IPS-15b (cell line): ENCODE data around the gene COL4A1.

Experiments used
- H3K27me3 ChIP-seq: one replicate; pipeline ENCODE4 v1.6.1; 2013; ENCODE audit warnings: low read length; ENCODE audit not compliant: control insufficient read depth, insufficient read depth
- H3K36me3 ChIP-seq: one replicate; pipeline ENCODE4 v1.6.1; 2013; ENCODE audit warnings: low read length; ENCODE audit not compliant: control insufficient read depth, insufficient read depth
- H3K4me1 ChIP-seq: one replicate; pipeline ENCODE4 v1.6.1; 2013; ENCODE audit warnings: mild to moderate bottlenecking, low read length; ENCODE audit not compliant: control insufficient read depth, insufficient read depth
- H3K4me3 ChIP-seq: one replicate; pipeline ENCODE4 v1.5.1; 2013; ENCODE audit warnings: low read depth, low read length
- H3K9ac ChIP-seq: one replicate; pipeline ENCODE4 v1.6.1; 2013; ENCODE audit warnings: low read depth, mild to moderate bottlenecking, low read length
- H3K9me3 ChIP-seq: one replicate; pipeline ENCODE4 v1.6.1; 2013; ENCODE audit warnings: mild to moderate bottlenecking, low read length; ENCODE audit not compliant: control insufficient read depth, insufficient read depth

COL4A1 gene

GRCh38 chr13:110293037-110293436 lies 13.9 kb downstream of the COL4A1 start:
- Histone ChIP-seq H3K9ac (no peak overlapping the region), H3K4me3 (no peak overlapping the region), H3K9me3 (no peaks in the 10 kb centered on the region), H3K36me3 (no peaks in the 10 kb centered on the region), H3K4me1 (no peaks in the 10 kb centered on the region), H3K27me3 (no peaks in the 10 kb centered on the region)

- Histone ChIP-seq H3K27me3 (no peaks in the 10 kb centered on the region), H3K4me3 (no peak overlapping the region), H3K4me1 (no peaks in the 10 kb centered on the region), H3K36me3 (no peaks in the 10 kb centered on the region), H3K9me3 (no peaks in the 10 kb centered on the region), H3K9ac (no peak overlapping the region)
Measured at GRCh38 chr13:110291286-110291685, 15.7 kb downstream of the COL4A1 start.

- Histone ChIP-seq H3K4me1 (no peaks in the 10 kb centered on the region), H3K36me3 (no peaks in the 10 kb centered on the region), H3K9me3 (no peaks in the 10 kb centered on the region), H3K27me3 (no peaks in the 10 kb centered on the region), H3K9ac (no peak overlapping the region), H3K4me3 (no peak overlapping the region)
Measured at GRCh38 chr13:110290826-110291225, 16.1 kb downstream of the COL4A1 start.

GRCh38 chr13:110290153-110290552 lies 16.8 kb downstream of the COL4A1 start:
- Histone ChIP-seq H3K27me3 (no peaks in the 10 kb centered on the region), H3K4me3 (no peak overlapping the region), H3K9ac (no peak overlapping the region), H3K9me3 (no peaks in the 10 kb centered on the region), H3K36me3 (no peaks in the 10 kb centered on the region), H3K4me1 (no peaks in the 10 kb centered on the region)

DNA sequence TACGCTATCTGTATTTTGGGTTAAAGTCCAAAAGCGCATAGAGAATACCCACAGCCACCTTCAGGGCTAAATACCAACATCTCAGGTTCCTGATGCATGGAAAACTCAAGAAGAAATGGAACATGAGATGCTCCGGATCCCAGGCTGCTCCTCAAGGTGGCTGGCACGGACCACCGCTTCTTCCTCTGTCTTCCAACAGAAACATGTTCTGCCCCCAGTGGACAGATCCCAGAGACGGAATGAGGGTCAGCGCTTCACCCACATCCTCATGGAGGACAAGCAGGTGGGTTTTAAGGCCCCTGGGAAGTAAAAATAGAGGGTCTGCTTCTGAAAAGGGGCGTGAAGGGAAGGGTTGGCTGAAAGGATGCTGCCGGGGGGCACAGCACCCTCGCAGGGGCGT lies 17.3 kb downstream of the COL4A1 start:
- Histone ChIP-seq H3K9me3 (no peaks in the 10 kb centered on the region), H3K36me3 (no peaks in the 10 kb centered on the region), H3K9ac (no peak overlapping the region)

GRCh38 chr13:110289174-110289573 lies 17.8 kb downstream of the COL4A1 start:
- no peaks in the 10 kb centered on the region for H3K4me1 ChIP-seq
- H3K9ac ChIP-seq, result no peak overlapping the region
- H3K27me3 ChIP-seq, result no peaks in the 10 kb centered on the region
- no peaks in the 10 kb centered on the region for H3K9me3 ChIP-seq
- H3K4me3 ChIP-seq, result no peak overlapping the region
- no peaks in the 10 kb centered on the region for H3K36me3 ChIP-seq

More for the DNA sequence above, 17.3 kb downstream of the COL4A1 start:
- Histone ChIP-seq H3K4me3 (no peak overlapping the region), H3K27me3 (no peaks in the 10 kb centered on the region), H3K4me1 (no peaks in the 10 kb centered on the region)

DNA sequence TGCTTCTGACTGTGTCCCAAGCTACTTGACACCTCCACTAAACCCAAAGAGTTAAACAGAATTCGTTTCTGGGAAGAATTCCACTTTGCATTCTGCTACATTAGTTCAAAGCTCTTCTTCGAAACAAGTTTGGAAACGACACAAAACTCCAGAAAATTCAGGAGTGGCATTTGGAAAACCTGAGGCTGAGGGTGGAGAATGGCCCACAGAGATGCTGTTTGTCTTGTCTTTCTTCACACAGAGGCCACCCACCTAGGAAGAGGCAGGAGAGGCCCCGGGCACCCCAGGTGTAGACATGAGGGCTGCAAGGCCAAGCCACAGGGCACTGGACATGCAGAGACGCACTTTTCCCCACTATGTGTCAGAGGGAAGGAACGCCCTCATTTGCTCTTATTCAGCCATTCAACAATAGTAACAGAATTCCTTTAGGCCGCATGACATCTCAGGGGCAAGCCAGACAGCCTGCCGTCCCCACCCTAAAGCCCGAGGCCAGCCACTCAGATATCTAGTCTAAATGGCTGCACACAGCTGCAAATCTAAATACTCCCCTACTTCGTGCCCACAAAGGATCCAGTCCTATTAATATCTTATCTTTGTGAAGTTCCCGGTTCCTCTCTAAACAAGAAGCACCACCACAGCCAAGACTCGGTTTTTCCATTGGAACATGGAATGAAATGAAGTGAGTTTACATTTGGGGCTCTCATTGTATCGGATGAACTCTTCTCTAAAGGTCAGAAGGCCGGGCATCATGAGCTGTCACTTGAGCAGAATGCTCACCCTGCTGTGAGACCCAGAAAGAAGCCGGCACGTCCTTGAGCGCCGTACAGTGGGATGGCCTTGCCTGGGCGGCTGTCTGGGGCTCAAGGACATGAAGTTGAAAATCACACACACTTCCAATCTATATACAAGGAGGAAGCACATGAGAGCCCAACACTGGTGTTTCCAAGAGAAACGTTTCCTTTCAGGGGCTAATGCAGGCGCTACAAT lies 19.8 kb downstream of the COL4A1 start:
- Histone ChIP-seq H3K36me3 (no peaks in the 10 kb centered on the region), H3K9ac (no peak overlapping the region), H3K4me3 (no peak overlapping the region), H3K27me3 (no peaks in the 10 kb centered on the region), H3K4me1 (no peaks in the 10 kb centered on the region), H3K9me3 (no peaks in the 10 kb centered on the region)

GRCh38 chr13:110285991-110286832 lies 20.7 kb downstream of the COL4A1 start:
- H3K27me3 ChIP-seq, result no peaks in the 10 kb centered on the region
- no peaks in the 10 kb centered on the region for H3K36me3 ChIP-seq
- no peaks in the 10 kb centered on the region for H3K9me3 ChIP-seq
- no peak overlapping the region for H3K4me3 ChIP-seq
- no peak overlapping the region for H3K9ac ChIP-seq
- no peaks in the 10 kb centered on the region for H3K4me1 ChIP-seq

DNA sequence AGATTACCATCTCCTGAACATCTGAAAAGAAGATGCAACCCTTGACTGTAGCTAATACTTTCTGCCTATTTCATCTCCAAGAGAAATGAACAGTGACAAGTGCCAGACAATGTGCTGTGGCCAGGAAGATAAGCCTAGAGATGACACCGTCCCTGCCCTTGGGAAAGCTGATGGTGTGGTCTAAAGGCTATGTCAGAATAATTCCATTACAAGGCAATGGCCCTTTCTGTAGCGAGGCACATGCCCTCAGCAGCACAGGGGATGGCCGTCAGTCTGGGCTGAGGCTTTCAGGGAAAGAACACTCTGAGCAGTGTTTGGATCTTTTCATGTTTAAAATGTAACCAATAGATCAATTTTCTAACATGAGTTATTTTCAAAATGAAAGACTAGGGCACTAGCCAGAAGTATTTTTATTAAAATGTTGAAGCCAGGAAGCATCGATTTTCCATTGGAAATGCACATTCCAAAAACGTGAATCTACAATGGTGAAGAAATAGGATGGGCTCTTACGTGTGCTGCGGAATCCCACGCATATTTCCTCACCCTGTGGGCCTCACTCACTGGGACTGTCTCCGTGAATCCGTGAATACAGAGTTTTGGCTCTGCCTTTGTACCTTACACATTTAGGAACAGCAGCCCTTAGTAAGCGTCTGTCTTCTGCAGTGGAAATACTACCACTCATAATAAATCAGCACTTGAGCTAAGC lies 22.0 kb downstream of the COL4A1 start:
- Histone ChIP-seq H3K9me3 (no peaks in the 10 kb centered on the region), H3K4me1 (no peaks in the 10 kb centered on the region), H3K36me3 (no peaks in the 10 kb centered on the region), H3K4me3 (no peak overlapping the region), H3K27me3 (no peaks in the 10 kb centered on the region), H3K9ac (no peak overlapping the region)

DNA sequence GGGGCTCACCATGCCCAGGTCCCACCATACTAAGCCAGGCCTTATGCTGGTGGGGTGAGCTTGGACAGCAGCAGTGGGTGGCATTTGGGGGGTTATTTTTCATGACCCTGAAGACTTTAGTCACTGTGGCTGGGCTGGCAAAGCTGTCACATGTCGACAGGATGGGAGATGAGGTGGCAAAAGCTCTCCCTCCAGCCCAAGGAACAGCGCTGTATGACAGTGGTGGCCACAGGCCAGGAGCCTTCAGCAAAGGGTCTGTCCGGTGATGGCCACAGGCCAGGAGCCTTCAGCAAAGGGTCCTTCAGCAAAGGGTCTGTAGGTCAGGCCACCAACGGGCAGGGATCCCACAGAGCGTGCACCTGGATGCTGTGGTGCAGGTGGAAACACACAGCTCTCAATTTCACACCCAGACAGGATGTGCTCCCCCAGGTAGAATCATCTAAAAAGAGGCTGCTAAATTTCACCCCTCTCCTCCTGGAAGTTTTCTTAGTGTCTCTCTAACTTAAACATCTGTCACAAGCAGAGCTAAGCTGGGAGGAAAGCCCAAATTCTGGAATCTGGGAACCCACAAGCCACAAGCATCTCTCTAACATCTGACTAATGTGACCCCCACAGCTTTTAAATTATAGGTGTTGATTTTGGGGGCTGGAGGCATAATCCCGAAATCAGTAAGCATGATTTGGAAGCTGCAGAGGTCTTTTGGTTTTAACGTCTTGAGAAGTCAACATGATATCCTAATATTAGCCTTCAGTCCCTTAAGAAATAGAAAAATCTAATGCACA lies 23.0 kb downstream of the COL4A1 start:
- Histone ChIP-seq H3K9ac (no peak overlapping the region), H3K27me3 (no peaks in the 10 kb centered on the region)

DNA sequence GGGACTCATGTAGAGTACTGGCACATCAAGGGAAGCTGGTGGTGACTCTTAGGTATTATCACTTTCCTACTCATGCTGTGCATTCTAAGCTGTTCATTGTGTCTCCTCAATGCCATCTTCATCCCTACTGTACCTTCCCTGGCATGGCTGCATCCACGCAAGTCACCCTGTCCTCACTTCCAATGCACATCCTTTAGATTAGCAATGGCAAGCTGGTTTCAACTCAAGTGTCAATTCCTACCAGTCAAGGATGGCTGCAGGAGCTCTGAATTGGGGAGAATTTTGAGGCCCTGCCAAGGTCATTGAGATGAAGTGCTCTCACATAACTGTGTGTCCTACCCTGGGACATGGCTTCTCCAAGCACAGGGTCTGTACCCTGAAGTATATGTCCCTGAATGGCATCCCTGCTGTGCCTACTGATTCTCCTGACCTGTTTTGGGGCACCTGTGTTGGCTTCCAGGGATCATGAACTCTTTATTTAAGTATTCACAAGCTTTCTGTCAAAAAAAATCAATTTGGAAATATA lies 24.6 kb downstream of the COL4A1 start:
- no peaks in the 10 kb centered on the region for H3K9me3 ChIP-seq
- H3K9ac ChIP-seq, result no peak overlapping the region
- no peak overlapping the region for H3K4me3 ChIP-seq
- no peaks in the 10 kb centered on the region for H3K36me3 ChIP-seq
- no peaks in the 10 kb centered on the region for H3K4me1 ChIP-seq
- H3K27me3 ChIP-seq, result no peaks in the 10 kb centered on the region

More for the DNA sequence above, 23.0 kb downstream of the COL4A1 start:
- H3K4me3 ChIP-seq, result no peak overlapping the region
- no peaks in the 10 kb centered on the region for H3K36me3 ChIP-seq
- no peaks in the 10 kb centered on the region for H3K4me1 ChIP-seq
- H3K9me3 ChIP-seq, result no peaks in the 10 kb centered on the region
